Daoy (cell line): ENCODE results near the gene EDEM3. TPM values are rescaled to one million over a fixed set of nuclear protein-coding genes. Genes with fewer than 3 reads are reported as not detected.
A peak's percentile ranks its signal among the peaks of the same experiment; 100 is the strongest.
"Not testable (repeated sequence)": the region's sequence is repeated elsewhere in the genome, so short reads cannot be mapped to it uniquely, and the experiment has no call there.

Experiments
- DNase-seq: peaks from one replicate; pipeline ENCODE4 v3.0.0-alpha.2; 2015; ENCODE audit warnings: low read depth
- total RNA-seq: library from RNA; depleted of rRNA; stranded (reverse); fragments of >200 nt; shearing (Covaris generic); gene quantifications from 2 replicates; pipeline ENCODE4 v1.2.3, GENCODE V29; 2014; rRNA removed

EDEM3 gene, protein sequence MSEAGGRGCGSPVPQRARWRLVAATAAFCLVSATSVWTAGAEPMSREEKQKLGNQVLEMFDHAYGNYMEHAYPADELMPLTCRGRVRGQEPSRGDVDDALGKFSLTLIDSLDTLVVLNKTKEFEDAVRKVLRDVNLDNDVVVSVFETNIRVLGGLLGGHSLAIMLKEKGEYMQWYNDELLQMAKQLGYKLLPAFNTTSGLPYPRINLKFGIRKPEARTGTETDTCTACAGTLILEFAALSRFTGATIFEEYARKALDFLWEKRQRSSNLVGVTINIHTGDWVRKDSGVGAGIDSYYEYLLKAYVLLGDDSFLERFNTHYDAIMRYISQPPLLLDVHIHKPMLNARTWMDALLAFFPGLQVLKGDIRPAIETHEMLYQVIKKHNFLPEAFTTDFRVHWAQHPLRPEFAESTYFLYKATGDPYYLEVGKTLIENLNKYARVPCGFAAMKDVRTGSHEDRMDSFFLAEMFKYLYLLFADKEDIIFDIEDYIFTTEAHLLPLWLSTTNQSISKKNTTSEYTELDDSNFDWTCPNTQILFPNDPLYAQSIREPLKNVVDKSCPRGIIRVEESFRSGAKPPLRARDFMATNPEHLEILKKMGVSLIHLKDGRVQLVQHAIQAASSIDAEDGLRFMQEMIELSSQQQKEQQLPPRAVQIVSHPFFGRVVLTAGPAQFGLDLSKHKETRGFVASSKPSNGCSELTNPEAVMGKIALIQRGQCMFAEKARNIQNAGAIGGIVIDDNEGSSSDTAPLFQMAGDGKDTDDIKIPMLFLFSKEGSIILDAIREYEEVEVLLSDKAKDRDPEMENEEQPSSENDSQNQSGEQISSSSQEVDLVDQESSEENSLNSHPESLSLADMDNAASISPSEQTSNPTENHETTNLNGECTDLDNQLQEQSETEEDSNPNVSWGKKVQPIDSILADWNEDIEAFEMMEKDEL
- total RNA-seq = 33.8 and 35.7 TPM in 2 replicates

- peak; percentile 100 for DNase-seq
Measured at GRCh38 chr1:184754476-184755225, at the start of gene EDEM3. EDEM3 (minus strand) TSS chr1:184754858; CDS start chr1:184754646, 212 bp downstream.

- no peak for DNase-seq
Measured at GRCh38 chr1:184804220-184804619, 49.6 kb upstream of the EDEM3 start.

DNA sequence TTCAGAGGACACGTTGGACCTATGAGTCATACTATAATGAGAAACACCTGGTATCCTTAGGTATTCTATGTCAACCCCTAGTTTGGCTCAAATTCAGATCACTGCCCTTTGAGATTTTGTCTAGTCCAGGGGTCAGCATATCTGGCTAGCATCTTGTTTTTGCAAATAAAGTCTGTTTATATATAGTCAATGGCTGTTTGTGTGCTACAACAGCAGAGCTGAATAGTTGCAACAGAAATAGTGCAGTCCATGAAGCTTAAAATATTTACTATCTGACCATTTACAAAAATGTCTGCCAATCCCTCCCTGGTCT is 48.5 kb upstream of the EDEM3 start:
- no peak for DNase-seq

DNA sequence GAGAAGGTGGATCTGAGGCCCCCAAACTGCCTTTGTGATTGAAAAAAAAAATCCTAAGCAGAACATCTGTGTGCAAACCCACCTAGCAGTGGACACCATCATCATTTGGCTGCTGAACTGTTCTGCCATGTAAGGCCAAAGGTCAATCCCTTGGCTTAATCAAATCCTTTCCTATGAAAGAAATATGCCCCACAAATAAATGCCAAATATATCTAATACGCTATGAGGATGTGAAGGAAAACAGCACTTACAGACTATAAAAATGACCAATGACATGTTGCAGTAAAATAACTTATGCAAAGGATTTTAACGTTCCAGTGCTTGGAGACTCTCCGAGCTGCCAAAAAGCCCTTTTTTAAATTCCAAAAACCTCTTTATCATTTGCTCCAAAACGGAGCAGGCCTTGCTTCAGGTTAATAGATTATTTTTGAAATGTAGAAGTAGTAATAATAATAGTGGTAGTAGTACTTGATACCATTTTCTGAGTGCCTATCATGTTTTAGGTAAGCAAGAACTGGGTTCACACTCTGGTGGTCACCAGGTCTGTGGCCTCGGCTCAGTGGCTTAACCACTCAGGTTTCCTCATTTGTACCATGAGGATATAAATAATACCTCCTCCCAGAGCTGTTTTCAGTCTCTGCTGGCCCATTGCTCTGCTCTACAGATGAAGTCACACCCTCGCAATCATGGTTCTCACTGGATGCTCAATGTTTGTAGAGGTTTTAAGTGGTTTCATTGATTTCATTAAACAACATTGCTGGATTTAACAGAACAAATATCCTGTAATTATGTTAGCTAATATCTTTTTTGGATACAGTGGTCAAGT is 47.9 kb upstream of the EDEM3 start:
- DNase-seq = no peak

GRCh38 chr1:184801503-184801902 is 46.8 kb upstream of the EDEM3 start:
- no peak for DNase-seq

GRCh38 chr1:184800876-184801275 is 46.2 kb upstream of the EDEM3 start:
- DNase-seq = no peak

GRCh38 chr1:184793967-184794366 is 39.3 kb upstream of the EDEM3 start:
- DNase-seq = no peak

DNA sequence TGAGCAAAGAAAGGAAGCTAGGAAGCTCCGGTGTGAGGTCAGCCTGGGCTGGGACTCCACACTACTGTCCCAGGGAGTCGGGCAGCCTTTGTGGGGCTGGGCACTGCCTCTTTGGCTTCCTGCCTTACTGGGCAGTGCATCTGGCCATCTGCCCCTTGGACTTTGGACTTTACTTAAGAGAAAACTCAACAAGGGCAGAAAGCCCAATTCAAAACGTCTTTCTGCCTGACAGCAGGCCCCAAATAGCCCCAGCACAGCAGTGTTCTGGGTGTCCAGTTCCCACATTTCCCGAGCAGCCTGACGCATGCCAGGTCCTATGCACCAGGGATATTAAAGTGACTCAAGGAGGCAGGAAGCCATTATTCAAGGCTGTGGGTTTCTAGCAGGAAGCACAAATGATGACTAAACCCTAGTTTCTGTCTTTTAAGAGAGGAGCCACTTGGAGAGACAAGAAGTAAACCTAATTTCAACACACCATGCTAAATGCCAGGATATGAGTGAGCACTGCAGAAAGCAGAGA is 37.9 kb upstream of the EDEM3 start:
- peak; percentile 97 for DNase-seq

DNA sequence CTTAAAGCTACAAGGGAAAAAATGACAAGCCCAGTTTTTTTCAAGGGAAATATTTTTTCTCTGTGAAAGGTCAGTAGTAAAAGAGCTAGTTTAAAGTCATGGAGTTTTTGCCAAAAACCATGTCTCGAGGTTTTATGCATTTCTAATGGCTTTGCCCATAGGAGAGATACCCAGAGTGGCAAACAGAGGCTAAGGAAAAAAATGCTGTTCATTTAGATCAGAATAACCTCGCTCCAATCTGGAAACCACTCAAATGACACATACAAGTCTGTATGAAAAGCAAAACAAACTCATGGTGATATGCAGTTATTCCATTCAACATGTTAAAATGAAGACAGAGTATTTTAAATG is 36.9 kb upstream of the EDEM3 start:
- peak; percentile 34 for DNase-seq

DNA sequence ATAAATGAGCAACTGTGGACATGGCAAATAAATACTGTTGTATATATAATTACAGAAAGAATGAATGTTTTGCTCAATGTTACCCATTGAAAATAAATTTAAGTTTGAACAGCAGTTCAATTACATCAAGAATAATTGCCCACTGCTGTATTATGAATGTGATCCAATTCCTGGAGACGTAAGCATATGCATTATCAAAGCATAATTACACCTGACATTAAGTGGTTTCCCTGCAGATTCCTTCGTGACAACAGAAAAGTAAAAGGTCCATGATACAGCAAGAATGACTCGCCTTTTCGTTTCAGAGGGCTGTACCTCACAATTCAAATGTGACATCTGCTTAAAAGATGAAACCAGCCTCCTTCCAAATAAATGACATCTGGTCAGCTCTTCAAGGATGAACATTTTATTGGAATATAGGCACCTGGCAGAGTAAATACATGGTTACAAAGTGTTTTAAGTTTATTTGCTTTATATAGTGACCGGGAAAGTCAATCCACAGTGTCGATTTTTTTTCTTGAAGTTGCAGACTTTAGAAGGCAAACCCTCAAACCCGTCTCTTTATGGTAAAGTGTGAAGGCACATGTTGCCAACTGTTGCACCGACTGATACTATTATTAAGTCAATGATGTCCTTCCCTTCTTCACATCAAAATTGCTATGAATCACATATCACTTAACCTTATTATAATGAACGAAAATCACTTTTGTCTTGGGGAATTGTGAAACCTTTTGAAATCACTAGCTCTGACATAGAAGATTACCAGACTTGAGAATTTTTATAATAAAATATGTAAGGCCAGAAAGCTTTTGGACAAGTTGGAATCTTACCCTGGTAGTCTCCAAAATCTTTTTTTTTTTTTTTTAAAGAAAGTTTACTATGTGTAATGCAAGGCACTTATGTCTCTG is 36.2 kb upstream of the EDEM3 start:
- DNase-seq = no peak

DNA sequence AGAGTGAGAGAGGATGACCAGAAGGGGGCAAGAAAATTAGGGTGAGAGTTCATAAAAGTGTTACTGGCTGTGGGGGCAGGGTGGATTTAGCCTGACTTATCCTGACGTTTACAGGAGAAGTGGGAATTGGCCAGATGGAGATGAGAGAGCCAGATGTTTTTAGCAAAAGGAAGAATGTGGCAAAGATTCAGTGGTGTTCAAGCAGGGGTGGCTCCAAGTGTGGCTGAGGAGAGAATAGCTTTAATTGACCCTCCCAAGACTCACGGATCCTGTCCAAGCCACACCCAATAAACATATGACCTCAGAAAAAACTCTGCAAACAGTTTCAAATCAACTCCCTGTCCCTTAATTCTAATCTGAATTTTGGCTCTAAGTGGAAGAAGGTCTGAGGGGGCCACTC is 35.2 kb upstream of the EDEM3 start:
- no peak for DNase-seq

DNA sequence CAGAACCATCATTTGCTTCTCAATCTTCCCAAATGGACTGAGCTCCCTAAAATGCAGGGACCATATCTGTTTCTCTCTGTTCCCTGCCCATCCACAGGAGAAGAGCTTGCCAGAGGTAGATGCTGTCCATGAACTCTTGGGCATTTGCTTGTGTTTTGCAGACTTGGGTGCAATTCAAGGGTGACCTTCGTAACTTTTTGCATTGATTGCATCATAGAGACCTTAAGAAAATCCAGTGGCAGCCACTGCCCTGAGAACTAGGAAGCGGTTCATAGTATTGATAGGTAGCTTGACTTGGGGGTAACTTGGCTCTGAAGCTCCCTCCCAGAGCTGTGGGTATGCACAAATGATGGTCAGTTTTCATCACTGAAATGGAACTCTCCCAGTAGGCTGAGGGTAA is 34.3 kb upstream of the EDEM3 start:
- no peak for DNase-seq

GRCh38 chr1:184785529-184785928 is 30.9 kb upstream of the EDEM3 start:
- DNase-seq = no peak

DNA sequence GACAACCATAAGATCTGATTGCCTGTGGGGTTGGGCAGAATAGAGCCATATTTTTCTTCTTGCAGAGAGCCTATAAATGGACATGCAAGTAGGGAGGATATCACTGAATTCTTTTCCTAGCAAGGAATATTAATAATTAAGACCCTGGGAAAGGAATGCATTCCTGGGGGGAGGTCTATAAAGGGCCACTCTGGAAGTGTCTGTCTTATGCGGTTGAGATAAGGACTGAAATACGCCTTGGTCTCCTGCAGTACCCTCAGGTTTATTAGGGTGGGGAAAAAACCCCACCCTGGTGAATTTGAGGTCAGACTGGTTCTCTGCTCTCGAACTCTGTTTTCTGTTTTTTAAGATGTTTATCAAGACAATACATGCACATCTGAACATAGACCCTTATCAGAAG is 29.1 kb upstream of the EDEM3 start:
- DNase-seq = not testable (repeated sequence)

GRCh38 chr1:184781941-184782340 is 27.3 kb upstream of the EDEM3 start:
- DNase-seq = no peak

DNA sequence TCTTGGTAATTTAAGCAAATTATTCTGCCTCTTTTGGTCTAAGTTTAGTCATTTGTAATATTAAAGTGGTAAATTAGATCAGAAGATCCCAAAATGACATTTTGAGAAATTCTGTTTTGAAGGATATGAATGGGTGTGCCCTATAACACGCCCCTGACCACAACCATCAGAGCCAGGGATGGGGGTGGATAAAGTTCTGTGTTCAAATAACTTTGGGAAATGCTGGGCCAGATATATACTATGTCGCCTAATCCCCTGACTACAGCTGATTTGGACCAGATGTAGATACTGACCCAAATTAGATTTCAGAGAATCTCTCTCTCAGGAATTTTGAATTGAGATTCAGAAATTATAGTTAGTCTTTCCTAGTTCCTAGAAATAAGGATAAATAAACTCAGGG is 21.2 kb upstream of the EDEM3 start:
- no peak for DNase-seq

DNA sequence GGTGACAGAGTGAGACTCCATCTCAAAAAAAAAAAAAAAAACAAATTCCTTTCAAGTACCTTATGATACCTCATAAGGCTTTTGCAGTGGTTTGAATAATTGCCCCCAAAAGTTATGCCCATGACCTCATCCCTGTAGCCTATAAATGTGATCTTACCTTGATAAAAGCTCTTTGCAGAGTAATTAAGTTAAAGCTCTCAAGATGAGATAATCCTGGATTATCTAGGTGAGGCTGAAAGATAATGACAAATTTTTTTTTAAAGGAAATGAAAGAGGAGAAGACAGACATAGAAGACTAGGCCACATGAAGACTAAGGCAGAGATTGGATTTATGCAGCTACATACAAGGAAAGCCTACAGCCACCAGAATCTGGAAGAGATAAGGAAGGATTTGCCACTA is 20.7 kb upstream of the EDEM3 start:
- no peak for DNase-seq

DNA sequence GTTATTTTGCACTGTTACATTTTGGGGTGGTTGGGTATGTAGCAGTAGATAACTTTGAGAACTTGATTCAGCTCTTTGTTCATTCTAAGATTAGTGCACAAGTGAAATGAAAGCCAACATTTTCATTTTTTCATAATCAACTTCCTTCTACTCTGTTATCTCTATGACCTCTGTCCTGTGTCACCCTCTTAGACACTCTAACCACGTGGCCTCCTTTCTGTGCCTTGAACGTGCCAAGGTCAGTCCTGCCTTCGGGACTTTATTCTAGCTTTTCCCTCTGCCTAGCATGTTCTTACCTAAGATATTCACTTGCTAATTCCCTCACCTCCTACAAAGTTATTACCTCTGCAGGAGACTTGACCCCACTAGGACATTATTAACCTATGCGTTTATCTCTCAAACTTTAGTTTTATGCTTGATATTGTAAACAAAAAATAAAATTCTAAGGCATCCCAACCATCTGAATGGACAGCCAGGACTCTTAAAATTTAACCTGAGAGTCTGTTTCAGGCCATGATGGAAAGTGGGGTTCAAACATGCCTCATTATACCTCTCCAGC is 19.2 kb upstream of the EDEM3 start:
- DNase-seq = no peak

GRCh38 chr1:184771190-184771691 is 16.6 kb upstream of the EDEM3 start:
- DNase-seq = peak; percentile 32
